Umbilical cord (tissue), 1 donor: ENCODE results near the gene PAPOLA. TPM values are rescaled to one million over a fixed set of nuclear protein-coding genes. Genes with fewer than 3 reads are reported as not detected.

Source experiments
- total RNA-seq: library from RNA; depleted of rRNA; stranded (reverse); fragments of >200 nt; gene quantifications from one replicate; pipeline ENCODE4 v1.2.3, GENCODE V29; 2014; ENCODE audit warnings: low replicate concordance; ENCODE audit not compliant: insufficient read depth

Gene PAPOLA
- total RNA-seq, 1 donor from 2014 or later = 105 TPM

Other genes starting within 250 kb of the PAPOLA start
- 16.6 TPM for gene BDKRB1, start 246.2 kb upstream of the PAPOLA start, total RNA-seq
- gene ATG2B, start 139.0 kb upstream of the PAPOLA start, total RNA-seq = 26.2 TPM
- gene GSKIP, start 138.9 kb upstream of the PAPOLA start, total RNA-seq = 36.6 TPM
- gene AK7, start 110.3 kb upstream of the PAPOLA start, total RNA-seq = 3.6 TPM